Nephron (organoid): ENCODE measurements around the gene C1orf226.

ENCODE experiments used
- H3K27ac Mint-ChIP-seq, 3 experiments: 2 replicates each; pipeline ENCODE4 v1.8.0; 2020; ENCODE audit warnings: mixed read lengths in 3 of 3, mild to moderate bottlenecking in 2 of 3, moderate library complexity in 1 of 3
- H3K27me3 Mint-ChIP-seq: 2 replicates; pipeline ENCODE4 v1.8.0; 2021; ENCODE audit warnings: low read depth, mild to moderate bottlenecking, moderate library complexity, mixed read lengths
- H3K36me3 Mint-ChIP-seq: 2 replicates; pipeline ENCODE4 v1.8.0; 2020; ENCODE audit warnings: low read depth, mixed read lengths
- H3K4me1 Mint-ChIP-seq: 2 replicates; pipeline ENCODE4 v1.8.0; 2020; ENCODE audit warnings: mixed read lengths
- H3K4me3 Mint-ChIP-seq, 3 experiments: 2 replicates each; pipeline ENCODE4 v1.8.0; 2020; ENCODE audit warnings: mild to moderate bottlenecking in 3 of 3, mixed read lengths in 3 of 3, moderate library complexity in 2 of 3
- H3K9me3 Mint-ChIP-seq: 2 replicates; pipeline ENCODE4 v1.8.0; 2020; ENCODE audit warnings: mixed read lengths
- CTCF ChIP-seq, 3 experiments: fragments of 200-600 bp; sonication (generic); IDR thresholded peaks; one replicate each; pipeline ENCODE4 v1.5.0; 2021; ENCODE audit warnings: antibody characterized with exemption in 3 of 3; ENCODE audit not compliant: unreplicated experiment in 3 of 3

Gene C1orf226

DNA sequence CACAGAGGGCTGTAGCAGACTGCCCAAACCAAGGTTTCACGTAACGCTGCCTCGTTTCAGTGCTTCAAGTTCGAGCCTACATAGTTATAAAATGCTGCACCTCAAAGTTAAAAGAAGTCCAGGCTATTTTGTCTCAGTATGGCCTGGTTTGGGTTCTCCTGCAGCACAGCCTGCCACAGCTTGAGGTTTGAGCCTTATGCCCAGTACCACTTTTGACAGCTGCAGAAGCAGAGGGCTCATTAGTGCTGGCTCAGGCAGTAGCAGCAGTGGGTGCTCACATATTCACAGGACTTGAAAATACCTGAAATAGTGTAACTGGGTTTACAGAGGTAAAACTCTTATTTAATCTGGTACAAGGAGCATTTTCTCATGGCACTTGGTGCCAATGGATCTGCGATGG is 20.2 kb upstream of the C1orf226 start:
- Mint-ChIP-seq H3K9me3 (no peaks in the 10 kb centered on the region), H3K27me3 (peaks cover 5% of the 10 kb centered on the region)
- TF ChIP-seq CTCF (IDR thresholded peaks at IDR 0.05; ENCODE audit: unreplicated experiment in 3 of 3) = no peak

GRCh38 chr1:162363823-162364222 is 17.7 kb upstream of the C1orf226 start:
- H3K4me1 Mint-ChIP-seq = peaks cover 11% of the 10 kb centered on the region
- H3K27ac Mint-ChIP-seq = no peak overlapping the region
- no peaks in the 10 kb centered on the region for H3K36me3 Mint-ChIP-seq
- TF ChIP-seq CTCF (IDR thresholded peaks at IDR 0.05; ENCODE audit: unreplicated experiment in 3 of 3) = no peak
- no peaks in the 10 kb centered on the region for H3K9me3 Mint-ChIP-seq
- H3K4me3 Mint-ChIP-seq = no peak overlapping the region
- H3K27me3 Mint-ChIP-seq = peaks cover 5% of the 10 kb centered on the region

More for the DNA sequence above, 20.2 kb upstream of the C1orf226 start:
- H3K27ac Mint-ChIP-seq = no peak overlapping the region
- H3K4me1 Mint-ChIP-seq = peaks cover 11% of the 10 kb centered on the region
- H3K4me3 Mint-ChIP-seq = no peak overlapping the region
- H3K36me3 Mint-ChIP-seq = peaks cover 8% of the 10 kb centered on the region

GRCh38 chr1:162364498-162364897 is 17.0 kb upstream of the C1orf226 start:
- no peak for TF ChIP-seq CTCF (IDR thresholded peaks at IDR 0.05; ENCODE audit: unreplicated experiment in 3 of 3)
- no peak overlapping the region for H3K27ac Mint-ChIP-seq
- H3K4me1 Mint-ChIP-seq = peaks cover 11% of the 10 kb centered on the region

GRCh38 chr1:162365284-162366020 is 16.1 kb upstream of the C1orf226 start:
- TF ChIP-seq CTCF (IDR thresholded peaks at IDR 0.05; ENCODE audit: unreplicated experiment in 3 of 3) = no peak
- Mint-ChIP-seq H3K36me3 (no peaks in the 10 kb centered on the region), H3K27ac (no peak overlapping the region), H3K4me1 (peaks cover 11% of the 10 kb centered on the region), H3K27me3 (peaks cover 5% of the 10 kb centered on the region), H3K9me3 (no peaks in the 10 kb centered on the region), H3K4me3 (no peak overlapping the region)

More at GRCh38 chr1:162364498-162364897, 17.0 kb upstream of the C1orf226 start:
- Mint-ChIP-seq H3K4me3 (no peak overlapping the region), H3K27me3 (peaks cover 5% of the 10 kb centered on the region), H3K36me3 (no peaks in the 10 kb centered on the region), H3K9me3 (no peaks in the 10 kb centered on the region)

DNA sequence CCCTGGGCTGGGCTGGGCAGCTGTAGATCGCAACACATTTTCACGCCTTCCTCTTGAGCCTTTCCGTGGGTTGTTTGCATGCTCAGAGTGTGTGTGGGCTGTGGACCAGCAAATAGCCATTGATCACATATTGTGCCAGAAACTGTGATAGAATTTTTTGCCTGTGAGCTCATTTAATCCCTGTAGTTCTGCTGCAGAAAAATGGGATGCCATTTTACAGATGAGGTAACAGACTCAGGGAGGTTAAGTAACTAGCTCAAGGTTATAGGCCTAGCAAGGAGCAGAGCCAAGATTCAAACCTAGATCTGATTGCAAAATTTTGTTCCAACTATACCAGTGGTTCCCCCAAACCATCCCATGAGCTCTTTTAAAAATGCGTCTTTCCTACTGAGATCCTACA is 15.4 kb upstream of the C1orf226 start:
- Mint-ChIP-seq H3K36me3 (no peaks in the 10 kb centered on the region), H3K27ac (no peak overlapping the region), H3K4me1 (peaks cover 11% of the 10 kb centered on the region), H3K4me3 (no peak overlapping the region), H3K9me3 (no peaks in the 10 kb centered on the region), H3K27me3 (no peaks in the 10 kb centered on the region)
- TF ChIP-seq CTCF (IDR thresholded peaks at IDR 0.05; ENCODE audit: unreplicated experiment in 3 of 3) = no peak

DNA sequence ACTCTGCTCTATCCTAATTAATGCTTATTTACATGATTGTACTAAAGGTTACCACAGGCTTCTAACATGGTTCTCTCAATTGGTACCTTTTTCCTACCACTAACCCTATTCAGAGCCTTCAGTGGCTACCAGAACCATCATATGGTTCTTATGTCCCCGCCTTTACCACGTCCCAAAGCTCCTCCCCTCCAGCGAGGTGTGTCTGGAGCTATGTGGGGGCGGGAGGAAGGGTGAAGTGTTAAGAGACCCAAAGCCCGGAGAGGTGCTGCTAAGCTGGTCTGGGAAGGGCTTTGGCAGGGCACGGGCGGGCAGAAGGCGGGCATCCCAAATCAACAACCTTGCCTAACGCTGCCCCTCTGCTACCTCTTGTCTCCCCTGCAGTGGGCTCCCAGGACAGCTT is 14.9 kb upstream of the C1orf226 start:
- no peaks in the 10 kb centered on the region for H3K36me3 Mint-ChIP-seq
- H3K27me3 Mint-ChIP-seq = no peaks in the 10 kb centered on the region
- H3K4me1 Mint-ChIP-seq = peaks cover 11% of the 10 kb centered on the region
- H3K9me3 Mint-ChIP-seq = no peaks in the 10 kb centered on the region
- H3K27ac Mint-ChIP-seq = no peak overlapping the region
- H3K4me3 Mint-ChIP-seq = no peak overlapping the region
- no peak for TF ChIP-seq CTCF (IDR thresholded peaks at IDR 0.05; ENCODE audit: unreplicated experiment in 3 of 3)
